SW480 (cell line): Measurements from ENCODE around the gene PLXNA3.
"Not testable (repeated sequence)": the region's sequence is repeated elsewhere in the genome, so short reads cannot be mapped to it uniquely, and the experiment has no call there.

ENCODE experiments used
- DNase-seq: peaks from one replicate; pipeline ENCODE4 v3.0.0-alpha.2; 2016; ENCODE audit warnings: low spot score

Gene PLXNA3

GRCh38 chrX:154478728-154479622 lies 20.9 kb downstream of the PLXNA3 start, which contains the start of gene LAGE3:
Gene LAGE3 (minus strand): TSS chrX:154479281. CDS start chrX:154478915, 366 bp downstream.
- peak; percentile 82 for DNase-seq

- no peak for DNase-seq
These were observed 23.1 kb downstream of the PLXNA3 start for GRCh38 chrX:154481195-154481594.

- DNase-seq = no peak
These were observed 24.0 kb downstream of the PLXNA3 start for GRCh38 chrX:154481911-154482601.

GRCh38 chrX:154482786-154483185 lies 24.7 kb downstream of the PLXNA3 start:
- no peak for DNase-seq

- no peak for DNase-seq
These were observed 25.2 kb downstream of the PLXNA3 start for GRCh38 chrX:154483325-154483724.

- no peak for DNase-seq
These were observed 26.4 kb downstream of the PLXNA3 start for GRCh38 chrX:154484255-154485149.

- DNase-seq = no peak
These were observed 27.3 kb downstream of the PLXNA3 start for GRCh38 chrX:154485150-154486051.

- DNase-seq = no peak
These were observed 27.9 kb downstream of the PLXNA3 start for GRCh38 chrX:154486052-154486395.

- peak; percentile 61 for DNase-seq
These were observed 28.5 kb downstream of the PLXNA3 start, which contains the start of gene UBL4A for GRCh38 chrX:154486396-154487207. Gene UBL4A (minus strand): TSS chrX:154486615. CDS start chrX:154486584, 31 bp downstream.

GRCh38 chrX:154487518-154488290 lies 29.6 kb downstream of the PLXNA3 start:
- no peak for DNase-seq

- no peak for DNase-seq
These were observed 30.4 kb downstream of the PLXNA3 start for GRCh38 chrX:154488336-154489075.

GRCh38 chrX:154489182-154489581 lies 31.1 kb downstream of the PLXNA3 start:
- DNase-seq = no peak

- DNase-seq = peak; percentile 30
These were observed 31.9 kb downstream of the PLXNA3 start for GRCh38 chrX:154490021-154490413.

- peak; percentile 92 for DNase-seq
These were observed 32.5 kb downstream of the PLXNA3 start, which contains the start of gene SLC10A3 for GRCh38 chrX:154490414-154491083. Gene SLC10A3 (minus strand): TSS chrX:154490629. CDS start chrX:154488940, 1,689 bp downstream.

GRCh38 chrX:154494715-154495114 lies 36.6 kb downstream of the PLXNA3 start:
- DNase-seq = no peak

- no peak for DNase-seq
These were observed 37.4 kb downstream of the PLXNA3 start for GRCh38 chrX:154495472-154495922.

- not testable (repeated sequence) for DNase-seq
These were observed 38.6 kb downstream of the PLXNA3 start for GRCh38 chrX:154496591-154497137.
